Measurements from ENCODE around the gene MOCS3. TPM values are rescaled to one million over a fixed set of nuclear protein-coding genes. Genes with fewer than 3 reads are reported as not detected.

MOCS3 gene
- total RNA-seq, 1 experiment from 2014 or later = 5.8 TPM

- DNase-seq (ENCODE audit: low read depth, low spot score) = peak; percentile 99
- no peak for TF ChIP-seq SIN3A (IDR thresholded peaks at IDR 0.05; ENCODE audit: borderline replicate concordance, insufficient read depth, low read depth, low read length)
- no peak for TF ChIP-seq TCF7L2 (IDR thresholded peaks at IDR 0.05; ENCODE audit: low read depth, low read length)
- TF ChIP-seq REST (IDR thresholded peaks at IDR 0.05; ENCODE audit: insufficient read depth in 1 of 2, low read depth in 2 of 2, low read length in 1 of 2) = no peak
- no peak for TF ChIP-seq POLR2AphosphoS5 (IDR thresholded peaks at IDR 0.05; ENCODE audit: low read depth, low read length)
- TF ChIP-seq CTCF (IDR thresholded peaks at IDR 0.05) = no peak
- Histone ChIP-seq H3K4me1 (ENCODE audit: control insufficient read depth, insufficient read depth, low read length) (0 out of 2 replicates have a peak, but pooled peaks cover 3% of the 10 kb centered on the region), H3K36me3 (ENCODE audit: control insufficient read depth, insufficient read depth, low read length) (no peaks in the 10 kb centered on the region), H3K9me3 (ENCODE audit: control insufficient read depth, insufficient read depth, low read depth, low read length) (no peaks in the 10 kb centered on the region), H3K27ac (ENCODE audit: low read length) (no peak overlapping the region), H3K4me3 (ENCODE audit: low read depth in 2 of 2, low read length in 2 of 2) (no peak overlapping the region), H3K27me3 (ENCODE audit: control insufficient read depth, insufficient read depth, low read length) (no peaks in the 10 kb centered on the region)
- POLR2A ChIA-PET = no interaction called here
- CTCF ChIA-PET = interaction anchor here (1.3 kb wide), 1 partner anchor 333 kb away, joined by 7 read pairs; no protein-coding TSS in a partner anchor
- no TSS peak for BruUV-seq (replicated peaks)
- peak; percentile 82 for ATAC-seq
- intact Hi-C loops (cut with micrococcal nuclease; ENCODE audit: unreplicated experiment) (loop anchor here (10.0 kb wide), 2 partner anchors 615 to 645 kb away; no protein-coding TSS in a partner anchor), in situ Hi-C loops (cut with HindIII; ENCODE audit: low pct_unique_long_range_greater_than_20kb, low sequenced_read_pairs) (no loop called here)
Observed at GRCh38 chr20:50980071-50980681, 21.6 kb downstream of the MOCS3 start.

- in situ Hi-C loops (cut with HindIII; ENCODE audit: low pct_unique_long_range_greater_than_20kb, low sequenced_read_pairs) (no loop called here), intact Hi-C loops (cut with micrococcal nuclease; ENCODE audit: unreplicated experiment) (loop anchor here (10.0 kb wide), 2 partner anchors 614 to 644 kb away; no protein-coding TSS in a partner anchor)
- BruUV-seq (replicated peaks) = no TSS peak
- CTCF ChIA-PET = interaction anchor here (0.6 to 1.5 kb wide), 7 partner anchors 11 to 1691 kb away, joined by 3 to 7 read pairs (median 3); no protein-coding TSS in a partner anchor
- ATAC-seq (peak; percentile 60), DNase-seq (ENCODE audit: low read depth, low spot score) (no peak)
- TF ChIP-seq CTCF (IDR thresholded peaks at IDR 0.05) (peak; percentile 91), POLR2AphosphoS5 (IDR thresholded peaks at IDR 0.05; ENCODE audit: low read depth, low read length) (no peak), SIN3A (IDR thresholded peaks at IDR 0.05; ENCODE audit: borderline replicate concordance, insufficient read depth, low read depth, low read length) (no peak), REST (IDR thresholded peaks at IDR 0.05; ENCODE audit: insufficient read depth in 1 of 2, low read depth in 2 of 2, low read length in 1 of 2) (no peak), TCF7L2 (IDR thresholded peaks at IDR 0.05; ENCODE audit: low read depth, low read length) (no peak)
- Histone ChIP-seq H3K9me3 (ENCODE audit: control insufficient read depth, insufficient read depth, low read depth, low read length) (no peaks in the 10 kb centered on the region), H3K36me3 (ENCODE audit: control insufficient read depth, insufficient read depth, low read length) (no peaks in the 10 kb centered on the region), H3K4me1 (ENCODE audit: control insufficient read depth, insufficient read depth, low read length) (0 out of 2 replicates have a peak, but pooled peaks cover 3% of the 10 kb centered on the region), H3K27me3 (ENCODE audit: control insufficient read depth, insufficient read depth, low read length) (no peaks in the 10 kb centered on the region), H3K27ac (ENCODE audit: low read length) (no peak overlapping the region), H3K4me3 (ENCODE audit: low read depth in 2 of 2, low read length in 2 of 2) (no peak overlapping the region)
- POLR2A ChIA-PET = interaction anchor here (0.6 kb wide), 1 partner anchor 649 kb away, joined by 3 read pairs; no protein-coding TSS in a partner anchor
Observed at GRCh38 chr20:50980851-50981713, 22.5 kb downstream of the MOCS3 start.

Measured in Panc1 (cell line).